NB4 (cell line): ENCODE results near the gene KIAA0319L.

Source experiments
- CTCF ChIP-seq: IDR thresholded peaks from one replicate; pipeline ENCODE4 v1.5.1; 2012; ENCODE audit warnings: low read depth, low read length
- POLR2A ChIP-seq: IDR thresholded peaks from 2 replicates; pipeline ENCODE4 v1.6.1; 2011; ENCODE audit warnings: mild to moderate bottlenecking; ENCODE audit not compliant: insufficient read length; ENCODE audit errors: extremely low read depth

- no peak for TF ChIP-seq POLR2A
- TF ChIP-seq CTCF, result no peak
These were observed 10.6 kb downstream of the KIAA0319L start for GRCh38 chr1:35546614-35547013.
